Ishikawa (cell line): ENCODE measurements around the gene TBC1D1.

Source experiments
- CEBPB ChIP-seq: IDR thresholded peaks from 2 replicates; pipeline ENCODE4 v1.6.1; 2012
- EP300 ChIP-seq: IDR thresholded peaks from 2 replicates; pipeline ENCODE4 v1.6.1; 2012; ENCODE audit warnings: borderline replicate concordance
- FOXM1 ChIP-seq: IDR thresholded peaks from 2 replicates; pipeline ENCODE4 v1.6.1; 2012; ENCODE audit warnings: low read depth, borderline replicate concordance
- RAD21 ChIP-seq: IDR thresholded peaks from 2 replicates; pipeline ENCODE4 v1.6.1; 2012; ENCODE audit warnings: low read depth

- TF ChIP-seq CEBPB (no peak), RAD21 (no peak), EP300 (no peak), FOXM1 (no peak)
Observed at GRCh38 chr4:38094419-38094818, 203.5 kb downstream of the TBC1D1 start.
